Suprapubic skin (tissue), 4 donors: ENCODE results near the gene KCNT2.

Experiments
- POLR2A ChIP-seq, 2 donors: fragments of 450-650 bp; IDR thresholded peaks; one replicate each; pipeline ENCODE4 v1.6.1; 2017; ENCODE audit warnings: antibody characterized with exemption in 2 of 2, mild to moderate bottlenecking in 2 of 2, moderate library complexity in 2 of 2
- POLR2AphosphoS5 ChIP-seq, 3 donors: sonication (generic); formaldehyde crosslinking; IDR thresholded peaks; one replicate each; pipeline ENCODE4 v1.6.1; 2017; ENCODE audit warnings: antibody characterized with exemption in 3 of 3
- TF ChIP-seq, protein P1 (sequence below), 2 donors: fragments of 200-600 bp in 1 of 2; fragments of 450-650 bp in 1 of 2; sonication (generic) in 1 of 2; IDR thresholded peaks; one replicate each; pipeline ENCODE4 v1.5.1; 2016 to 2019; ENCODE audit warnings: antibody characterized with exemption in 2 of 2, mild to moderate bottlenecking in 1 of 2, moderate library complexity in 1 of 2

DNA sequence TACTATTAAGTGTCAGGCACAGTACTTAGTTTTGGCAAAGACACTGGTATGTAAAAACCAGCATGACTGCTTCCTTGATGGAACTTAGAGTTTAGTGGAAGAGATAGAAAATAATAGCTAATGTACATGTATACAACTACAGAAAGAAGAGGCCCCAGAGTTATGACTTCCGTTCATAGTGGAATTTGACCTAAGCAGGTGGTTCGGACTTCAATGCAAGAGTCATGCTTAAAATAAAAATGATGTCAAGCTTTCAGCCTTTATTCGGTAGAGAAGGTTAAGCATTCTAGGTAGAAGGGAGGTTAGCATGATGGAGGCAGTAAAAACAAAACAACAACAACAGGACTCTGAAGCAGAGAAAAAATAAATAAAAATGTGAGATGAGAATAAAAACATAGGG is 165.9 kb downstream of the KCNT2 start:
- TF ChIP-seq POLR2A (IDR thresholded peaks at IDR 0.05) (no peak), POLR2AphosphoS5 (IDR thresholded peaks at IDR 0.05) (no peak)
- TF ChIP-seq, protein P1, sequence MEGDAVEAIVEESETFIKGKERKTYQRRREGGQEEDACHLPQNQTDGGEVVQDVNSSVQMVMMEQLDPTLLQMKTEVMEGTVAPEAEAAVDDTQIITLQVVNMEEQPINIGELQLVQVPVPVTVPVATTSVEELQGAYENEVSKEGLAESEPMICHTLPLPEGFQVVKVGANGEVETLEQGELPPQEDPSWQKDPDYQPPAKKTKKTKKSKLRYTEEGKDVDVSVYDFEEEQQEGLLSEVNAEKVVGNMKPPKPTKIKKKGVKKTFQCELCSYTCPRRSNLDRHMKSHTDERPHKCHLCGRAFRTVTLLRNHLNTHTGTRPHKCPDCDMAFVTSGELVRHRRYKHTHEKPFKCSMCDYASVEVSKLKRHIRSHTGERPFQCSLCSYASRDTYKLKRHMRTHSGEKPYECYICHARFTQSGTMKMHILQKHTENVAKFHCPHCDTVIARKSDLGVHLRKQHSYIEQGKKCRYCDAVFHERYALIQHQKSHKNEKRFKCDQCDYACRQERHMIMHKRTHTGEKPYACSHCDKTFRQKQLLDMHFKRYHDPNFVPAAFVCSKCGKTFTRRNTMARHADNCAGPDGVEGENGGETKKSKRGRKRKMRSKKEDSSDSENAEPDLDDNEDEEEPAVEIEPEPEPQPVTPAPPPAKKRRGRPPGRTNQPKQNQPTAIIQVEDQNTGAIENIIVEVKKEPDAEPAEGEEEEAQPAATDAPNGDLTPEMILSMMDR (IDR thresholded peaks at IDR 0.05): no peak
